DMS53 (cell line): ENCODE results near the gene U2AF1.
"Not testable (repeated sequence)": the region's sequence is repeated elsewhere in the genome, so short reads cannot be mapped to it uniquely, and the experiment has no call there.

Experiments used
- DNase-seq: peaks from one replicate; lab custom pipeline; 2025; lab: John Stamatoyannopoulos, UW

U2AF1 gene

GRCh38 chr21:43106965-43107793, at the start of gene U2AF1:
Gene U2AF1, minus strand, starts transcription at chr21:43107570. Its CDS starts 76 bp downstream, at chr21:43107494.
- DNase-seq: not testable (repeated sequence)

GRCh38 chr21:43153601-43154000, 46.2 kb upstream of the U2AF1 start:
- DNase-seq: not testable (repeated sequence)

GRCh38 chr21:43149344-43149743, 42.0 kb upstream of the U2AF1 start:
- not testable (repeated sequence) for DNase-seq

- DNase-seq: not testable (repeated sequence)
Measured at GRCh38 chr21:43147999-43148398, 40.6 kb upstream of the U2AF1 start.

GRCh38 chr21:43146637-43147036, 39.3 kb upstream of the U2AF1 start:
- not testable (repeated sequence) for DNase-seq

GRCh38 chr21:43141407-43141806, 34.0 kb upstream of the U2AF1 start:
- DNase-seq: not testable (repeated sequence)

- DNase-seq: not testable (repeated sequence)
Measured at GRCh38 chr21:43138944-43139343, 31.6 kb upstream of the U2AF1 start.

GRCh38 chr21:43134520-43134919, 27.1 kb upstream of the U2AF1 start:
- DNase-seq: not testable (repeated sequence)

GRCh38 chr21:43130094-43130493, 22.7 kb upstream of the U2AF1 start:
- not testable (repeated sequence) for DNase-seq

- not testable (repeated sequence) for DNase-seq
Measured at GRCh38 chr21:43115956-43116355, 8.6 kb upstream of the U2AF1 start.

- not testable (repeated sequence) for DNase-seq
Measured at GRCh38 chr21:43114483-43114882, 7.1 kb upstream of the U2AF1 start.

GRCh38 chr21:43109006-43109405, 1.6 kb upstream of the U2AF1 start:
- DNase-seq: not testable (repeated sequence)

GRCh38 chr21:43108177-43108576, 807 bp upstream of the U2AF1 start:
- not testable (repeated sequence) for DNase-seq

- not testable (repeated sequence) for DNase-seq
Measured at GRCh38 chr21:43107794-43108137, 396 bp upstream of the U2AF1 start.

- not testable (repeated sequence) for DNase-seq
Measured at GRCh38 chr21:43104642-43105041, 2.7 kb downstream of the U2AF1 start.

- DNase-seq: not testable (repeated sequence)
Measured at GRCh38 chr21:43102281-43102680, 5.1 kb downstream of the U2AF1 start.

GRCh38 chr21:43101676-43102075, 5.7 kb downstream of the U2AF1 start:
- not testable (repeated sequence) for DNase-seq

- not testable (repeated sequence) for DNase-seq
Measured at GRCh38 chr21:43101000-43101399, 6.4 kb downstream of the U2AF1 start.

GRCh38 chr21:43091979-43092614, 15.3 kb downstream of the U2AF1 start:
- DNase-seq: not testable (repeated sequence)

- not testable (repeated sequence) for DNase-seq
Measured at GRCh38 chr21:43090947-43091346, 16.4 kb downstream of the U2AF1 start.

- DNase-seq: not testable (repeated sequence)
Measured at GRCh38 chr21:43089463-43089862, 17.9 kb downstream of the U2AF1 start.

GRCh38 chr21:43082587-43083300, 24.6 kb downstream of the U2AF1 start:
- DNase-seq: not testable (repeated sequence)
